OCI-LY1 (cell line): ENCODE data around the gene FAM111A.

ENCODE experiments used
- EZH2 ChIP-seq: fragments of 200-600 bp; sonication (generic), shearing (Covaris generic); IDR thresholded peaks from 2 replicates; pipeline ENCODE4 v1.8.0; 2017; ENCODE audit warnings: borderline replicate concordance, mixed run types, mild to moderate bottlenecking, antibody characterized with exemption, low read length, moderate library complexity, mixed read lengths
- TF ChIP-seq, protein P1 (sequence below): fragments of 200-600 bp; sonication (generic), shearing (Covaris generic); IDR thresholded peaks from 2 replicates; pipeline ENCODE4 v1.5.1; 2017; ENCODE audit warnings: mild to moderate bottlenecking, antibody characterized with exemption, low read length, moderate library complexity, mixed read lengths

DNA sequence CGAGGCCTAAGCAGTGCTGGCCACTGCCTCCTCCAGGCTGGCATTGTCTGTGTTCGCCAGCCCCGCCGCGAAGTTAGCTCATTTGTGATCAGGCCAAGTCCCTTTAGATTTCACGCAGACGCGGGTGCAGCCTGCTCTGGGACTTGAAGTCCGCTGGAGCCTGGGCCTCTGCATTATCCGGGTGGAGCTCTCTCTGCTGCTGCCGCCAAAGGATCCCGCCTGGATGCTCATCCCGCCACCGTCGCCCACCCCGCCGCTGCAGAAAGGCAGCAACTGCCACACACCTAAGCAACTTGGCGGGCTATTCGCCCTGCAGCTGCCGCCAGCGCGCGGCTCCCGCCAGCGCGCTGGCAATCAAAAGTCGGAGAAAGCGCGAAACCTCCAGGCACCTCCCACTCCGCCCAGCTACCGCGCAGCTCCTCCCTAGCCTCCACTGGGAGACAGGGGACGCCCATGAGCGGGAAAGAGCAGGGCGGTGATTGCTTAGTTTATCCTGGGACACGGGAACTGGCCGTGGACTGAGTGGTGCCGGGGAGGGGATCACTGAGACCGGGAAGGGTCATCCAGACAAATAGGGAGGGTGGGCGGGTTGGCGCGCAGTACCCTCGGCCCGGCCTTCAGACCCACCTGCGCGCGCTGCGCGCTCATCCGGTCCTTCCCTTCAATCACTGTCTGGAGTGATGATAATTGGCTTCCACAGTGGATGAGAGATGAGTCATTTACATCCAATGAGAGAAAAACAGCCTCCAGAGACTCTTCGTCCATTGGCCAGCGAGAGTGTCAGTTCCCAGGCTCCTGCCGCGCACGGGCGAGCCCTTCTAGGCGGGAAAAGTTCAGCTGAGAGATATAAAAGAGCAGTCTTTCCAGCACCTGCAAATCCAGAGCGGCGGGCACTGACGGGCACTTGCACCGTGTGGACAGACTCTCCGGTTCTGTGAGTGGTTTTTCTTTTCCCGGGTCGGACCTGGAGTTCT, 36.0 kb upstream of the FAM111A start, which contains the start of gene FAM111B:
- TF ChIP-seq, protein P1, sequence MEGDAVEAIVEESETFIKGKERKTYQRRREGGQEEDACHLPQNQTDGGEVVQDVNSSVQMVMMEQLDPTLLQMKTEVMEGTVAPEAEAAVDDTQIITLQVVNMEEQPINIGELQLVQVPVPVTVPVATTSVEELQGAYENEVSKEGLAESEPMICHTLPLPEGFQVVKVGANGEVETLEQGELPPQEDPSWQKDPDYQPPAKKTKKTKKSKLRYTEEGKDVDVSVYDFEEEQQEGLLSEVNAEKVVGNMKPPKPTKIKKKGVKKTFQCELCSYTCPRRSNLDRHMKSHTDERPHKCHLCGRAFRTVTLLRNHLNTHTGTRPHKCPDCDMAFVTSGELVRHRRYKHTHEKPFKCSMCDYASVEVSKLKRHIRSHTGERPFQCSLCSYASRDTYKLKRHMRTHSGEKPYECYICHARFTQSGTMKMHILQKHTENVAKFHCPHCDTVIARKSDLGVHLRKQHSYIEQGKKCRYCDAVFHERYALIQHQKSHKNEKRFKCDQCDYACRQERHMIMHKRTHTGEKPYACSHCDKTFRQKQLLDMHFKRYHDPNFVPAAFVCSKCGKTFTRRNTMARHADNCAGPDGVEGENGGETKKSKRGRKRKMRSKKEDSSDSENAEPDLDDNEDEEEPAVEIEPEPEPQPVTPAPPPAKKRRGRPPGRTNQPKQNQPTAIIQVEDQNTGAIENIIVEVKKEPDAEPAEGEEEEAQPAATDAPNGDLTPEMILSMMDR, result no peak
- TF ChIP-seq EZH2, result no peak
